Measurements from ENCODE around the gene ABCB1. TPM values are rescaled to one million over a fixed set of nuclear protein-coding genes. Genes with fewer than 3 reads are reported as not detected.

The ABCB1 gene
- total RNA-seq (ENCODE audit: unreplicated experiment), result 0.78 TPM
- long read RNA-seq, partial matches to known transcripts, result 0 of 2 reads
- long read RNA-seq, other reads (novel, unspliced or antisense), result 2 of 2 reads

DNA sequence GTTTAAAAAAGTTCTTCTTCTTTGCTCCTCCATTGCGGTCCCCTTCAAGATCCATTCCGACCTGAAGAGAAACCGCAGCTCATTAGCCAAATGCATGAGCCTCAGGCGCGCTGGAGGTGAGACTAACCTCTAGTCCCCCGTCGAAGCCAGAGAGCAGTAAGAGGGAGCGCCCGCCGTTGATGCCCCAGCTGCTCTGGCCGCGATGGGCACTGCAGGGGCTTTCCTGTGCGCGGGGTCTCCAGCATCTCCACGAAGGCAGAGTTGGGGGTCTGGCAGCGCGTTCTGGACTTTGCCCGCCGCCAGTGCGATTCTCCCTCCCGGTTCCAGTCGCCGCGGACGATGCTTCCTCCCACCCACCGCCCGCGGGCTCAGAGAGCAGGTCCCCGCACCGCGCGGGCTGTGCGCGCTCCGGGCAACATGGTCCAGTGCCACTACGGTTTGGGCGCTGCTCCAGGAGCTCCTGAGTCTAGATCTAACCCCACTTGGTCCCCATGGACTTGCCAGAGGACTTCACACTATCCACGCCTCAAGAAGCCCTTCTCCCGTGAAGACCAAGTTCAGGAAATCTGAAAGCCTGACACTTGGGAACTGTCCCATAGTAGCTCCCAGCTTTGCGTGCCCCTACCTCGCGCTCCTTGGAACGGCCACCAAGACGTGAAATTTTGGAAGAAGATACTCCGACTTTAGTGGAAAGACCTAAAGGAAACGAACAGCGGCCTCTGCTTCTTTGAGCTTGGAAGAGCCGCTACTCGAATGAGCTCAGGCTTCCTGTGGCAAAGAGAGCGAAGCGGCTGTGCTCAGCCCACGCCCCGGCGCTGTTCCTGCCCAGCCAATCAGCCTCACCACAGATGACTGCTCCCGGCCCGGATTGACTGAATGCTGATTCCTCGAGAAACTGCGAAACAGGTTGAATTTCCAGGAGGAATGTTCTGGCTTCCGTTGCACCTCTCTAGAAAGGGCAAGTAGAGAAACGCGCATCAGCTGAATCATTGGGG lies at the start of gene ABCB1:
Gene ABCB1 (minus strand): TSS at position 755 of the 995 bp plus-strand sequence. CDS start 700 bp downstream, at position 55.
- no peaks in the 10 kb centered on the region for H3K4me1 Mint-ChIP-seq (ENCODE audit: low read depth, unreplicated experiment)
- H3K36me3 Mint-ChIP-seq (ENCODE audit: unreplicated experiment), result no peaks in the 10 kb centered on the region
- DNase-seq, result peak; percentile 59
- no peak within 1 kb of the TSS for H3K27ac Mint-ChIP-seq (ENCODE audit: unreplicated experiment)
- H3K4me3 Mint-ChIP-seq (ENCODE audit: unreplicated experiment), result peak within 1 kb of the TSS; percentile 88
- H3K9me3 Mint-ChIP-seq (ENCODE audit: unreplicated experiment), result no peaks in the 10 kb centered on the region
- peaks cover 7% of the 10 kb centered on the region for H3K27me3 Mint-ChIP-seq (ENCODE audit: unreplicated experiment)
- TF ChIP-seq, protein P1, sequence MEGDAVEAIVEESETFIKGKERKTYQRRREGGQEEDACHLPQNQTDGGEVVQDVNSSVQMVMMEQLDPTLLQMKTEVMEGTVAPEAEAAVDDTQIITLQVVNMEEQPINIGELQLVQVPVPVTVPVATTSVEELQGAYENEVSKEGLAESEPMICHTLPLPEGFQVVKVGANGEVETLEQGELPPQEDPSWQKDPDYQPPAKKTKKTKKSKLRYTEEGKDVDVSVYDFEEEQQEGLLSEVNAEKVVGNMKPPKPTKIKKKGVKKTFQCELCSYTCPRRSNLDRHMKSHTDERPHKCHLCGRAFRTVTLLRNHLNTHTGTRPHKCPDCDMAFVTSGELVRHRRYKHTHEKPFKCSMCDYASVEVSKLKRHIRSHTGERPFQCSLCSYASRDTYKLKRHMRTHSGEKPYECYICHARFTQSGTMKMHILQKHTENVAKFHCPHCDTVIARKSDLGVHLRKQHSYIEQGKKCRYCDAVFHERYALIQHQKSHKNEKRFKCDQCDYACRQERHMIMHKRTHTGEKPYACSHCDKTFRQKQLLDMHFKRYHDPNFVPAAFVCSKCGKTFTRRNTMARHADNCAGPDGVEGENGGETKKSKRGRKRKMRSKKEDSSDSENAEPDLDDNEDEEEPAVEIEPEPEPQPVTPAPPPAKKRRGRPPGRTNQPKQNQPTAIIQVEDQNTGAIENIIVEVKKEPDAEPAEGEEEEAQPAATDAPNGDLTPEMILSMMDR (IDR thresholded peaks at IDR 0.05; ENCODE audit: partially characterized antibody, unreplicated experiment), result no peak

DNA sequence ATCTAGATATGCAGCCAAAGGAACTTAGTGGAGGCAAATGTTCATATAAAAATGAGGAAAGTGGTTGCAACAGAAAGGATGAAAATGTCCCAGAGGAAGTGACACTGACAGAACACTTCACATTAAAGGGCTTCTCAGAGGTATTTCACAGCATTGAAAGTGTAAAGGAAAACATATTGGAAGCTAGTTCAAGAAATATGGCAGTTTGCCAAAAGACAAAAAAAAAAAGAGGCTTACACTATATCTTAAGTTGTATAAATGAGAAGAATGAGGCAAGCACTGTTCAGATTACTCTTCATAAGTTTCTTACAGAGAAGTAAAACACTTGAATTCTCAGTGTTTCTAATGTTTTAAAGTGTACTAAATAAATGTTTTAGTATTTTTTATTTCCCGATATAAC lies 47.6 kb upstream of the ABCB1 start:
- Mint-ChIP-seq H3K4me3 (ENCODE audit: unreplicated experiment) (no peak overlapping the region), H3K4me1 (ENCODE audit: low read depth, unreplicated experiment) (no peaks in the 10 kb centered on the region), H3K27me3 (ENCODE audit: unreplicated experiment) (no peaks in the 10 kb centered on the region), H3K27ac (ENCODE audit: unreplicated experiment) (no peak overlapping the region), H3K9me3 (ENCODE audit: unreplicated experiment) (no peaks in the 10 kb centered on the region), H3K36me3 (ENCODE audit: unreplicated experiment) (no peaks in the 10 kb centered on the region)
- TF ChIP-seq, protein P1 (IDR thresholded peaks at IDR 0.05; ENCODE audit: partially characterized antibody, unreplicated experiment), result no peak
- DNase-seq, result no peak

DNA sequence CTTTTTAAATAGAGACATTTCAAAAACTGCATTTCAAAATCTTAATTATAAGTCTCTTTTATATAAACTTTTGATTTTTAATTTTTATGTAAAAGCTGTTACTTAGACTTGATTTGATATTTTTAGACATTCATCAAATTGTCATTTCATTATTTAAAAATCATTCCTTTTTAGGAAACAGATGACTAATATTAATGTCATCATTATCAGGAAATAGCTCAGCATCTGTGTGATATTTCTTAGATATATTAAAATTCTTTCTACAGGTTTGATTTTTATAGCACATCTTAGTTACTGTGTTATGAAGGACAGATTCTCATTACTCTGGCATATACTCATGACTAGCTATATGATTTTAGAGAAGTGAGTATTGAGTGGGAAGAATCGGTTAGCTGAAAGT lies 44.8 kb upstream of the ABCB1 start:
- Mint-ChIP-seq H3K27me3 (ENCODE audit: unreplicated experiment) (no peaks in the 10 kb centered on the region), H3K4me1 (ENCODE audit: low read depth, unreplicated experiment) (no peaks in the 10 kb centered on the region), H3K36me3 (ENCODE audit: unreplicated experiment) (no peaks in the 10 kb centered on the region), H3K9me3 (ENCODE audit: unreplicated experiment) (peaks cover 2% of the 10 kb centered on the region), H3K27ac (ENCODE audit: unreplicated experiment) (no peak overlapping the region), H3K4me3 (ENCODE audit: unreplicated experiment) (no peak overlapping the region)
- DNase-seq, result no peak
- TF ChIP-seq, protein P1 (IDR thresholded peaks at IDR 0.05; ENCODE audit: partially characterized antibody, unreplicated experiment), result no peak

DNA sequence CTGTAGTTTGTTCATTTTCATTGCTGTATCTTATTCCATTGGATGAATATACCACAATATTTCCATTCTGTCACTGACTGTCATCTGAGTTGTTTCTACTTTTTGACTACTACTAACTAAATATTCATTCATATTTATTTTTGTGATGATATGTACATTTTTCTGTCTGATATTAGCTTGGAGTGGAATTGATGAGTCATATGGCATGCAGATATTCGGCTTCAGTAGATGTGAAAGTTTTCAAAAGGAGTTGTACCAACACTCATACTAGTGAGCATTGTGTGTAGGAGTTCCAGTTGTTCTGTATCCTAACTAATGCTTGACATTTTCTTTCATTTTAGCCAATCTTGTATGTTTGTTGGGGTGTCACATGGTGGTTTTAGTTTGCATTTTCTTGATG lies 35.2 kb upstream of the ABCB1 start:
- peaks cover 2% of the 10 kb centered on the region for H3K9me3 Mint-ChIP-seq (ENCODE audit: unreplicated experiment)
- no peak for DNase-seq
- H3K27me3 Mint-ChIP-seq (ENCODE audit: unreplicated experiment), result no peaks in the 10 kb centered on the region
- no peaks in the 10 kb centered on the region for H3K4me1 Mint-ChIP-seq (ENCODE audit: low read depth, unreplicated experiment)
- TF ChIP-seq, protein P1 (IDR thresholded peaks at IDR 0.05; ENCODE audit: partially characterized antibody, unreplicated experiment), result no peak
- no peak overlapping the region for H3K27ac Mint-ChIP-seq (ENCODE audit: unreplicated experiment)
- H3K36me3 Mint-ChIP-seq (ENCODE audit: unreplicated experiment), result no peaks in the 10 kb centered on the region
- no peak overlapping the region for H3K4me3 Mint-ChIP-seq (ENCODE audit: unreplicated experiment)

Data from glutamatergic neuron (in vitro differentiated cells).